Measurements from ENCODE around the gene TLDC2.
"Not testable (repeated sequence)": the region's sequence is repeated elsewhere in the genome, so short reads cannot be mapped to it uniquely, and the experiment has no call there.

Gene TLDC2

GRCh38 chr20:36871640-36872570 lies 4.0 kb upstream of the TLDC2 start:
- no peak for DNase-seq

- no peak for DNase-seq
Observed at GRCh38 chr20:36872852-36873251, 3.1 kb upstream of the TLDC2 start.

GRCh38 chr20:36873498-36874189 lies 2.3 kb upstream of the TLDC2 start:
- no peak for DNase-seq

- not testable (repeated sequence) for DNase-seq
Observed at GRCh38 chr20:36875093-36875492, 845 bp upstream of the TLDC2 start.

- no peak for DNase-seq
Observed at GRCh38 chr20:36876473-36876833, 515 bp downstream of the TLDC2 start.

- no peak for DNase-seq
Observed at GRCh38 chr20:36878941-36879340, 3.0 kb downstream of the TLDC2 start.

- DNase-seq, result no peak
Observed at GRCh38 chr20:36880741-36881250, 4.9 kb downstream of the TLDC2 start.

- no peak for DNase-seq
Observed at GRCh38 chr20:36881331-36881730, 5.4 kb downstream of the TLDC2 start.

GRCh38 chr20:36881888-36882287 lies 6.0 kb downstream of the TLDC2 start:
- peak; percentile 34 for DNase-seq

GRCh38 chr20:36883977-36884535 lies 8.1 kb downstream of the TLDC2 start:
- no peak for DNase-seq

GRCh38 chr20:36885356-36885755 lies 9.4 kb downstream of the TLDC2 start:
- DNase-seq, result no peak

GRCh38 chr20:36886859-36887751 lies 11.2 kb downstream of the TLDC2 start:
- peak; percentile 84 for DNase-seq

GRCh38 chr20:36887752-36888090 lies 11.8 kb downstream of the TLDC2 start:
- DNase-seq, result no peak

GRCh38 chr20:36888880-36889516 lies 13.1 kb downstream of the TLDC2 start:
- no peak for DNase-seq

- no peak for DNase-seq
Observed at GRCh38 chr20:36890586-36890985, 14.6 kb downstream of the TLDC2 start.

- DNase-seq, result no peak
Observed at GRCh38 chr20:36891211-36891610, 15.3 kb downstream of the TLDC2 start.

GRCh38 chr20:36893801-36894200 lies 17.9 kb downstream of the TLDC2 start:
- no peak for DNase-seq

GRCh38 chr20:36895036-36895435 lies 19.1 kb downstream of the TLDC2 start:
- DNase-seq, result no peak

GRCh38 chr20:36904690-36905089 lies 28.8 kb downstream of the TLDC2 start:
- DNase-seq, result no peak

- DNase-seq, result not testable (repeated sequence)
Observed at GRCh38 chr20:36905566-36905965, 29.6 kb downstream of the TLDC2 start.

GRCh38 chr20:36906086-36906485 lies 30.1 kb downstream of the TLDC2 start:
- DNase-seq, result not testable (repeated sequence)

- DNase-seq, result no peak
Observed at GRCh38 chr20:36908603-36909002, 32.7 kb downstream of the TLDC2 start.
